DOHH2 (cell line): ENCODE data around the gene TGM2.

Experiments used
- CTCF ChIP-seq: fragments of 200-600 bp; sonication (generic); IDR thresholded peaks from one replicate; pipeline ENCODE4 v1.5.1; 2014; ENCODE audit warnings: antibody characterized with exemption, mild to moderate bottlenecking, low read depth, low read length; ENCODE audit not compliant: poor library complexity, severe bottlenecking
- EZH2phosphoT487 ChIP-seq: fragments of 200-600 bp; sonication (generic); IDR thresholded peaks from 2 replicates; pipeline ENCODE4 v1.6.1; 2017; ENCODE audit warnings: borderline replicate concordance, mild to moderate bottlenecking, antibody characterized with exemption, low read length, moderate library complexity, mixed read lengths

GRCh38 chr20:38126932-38127621 lies 38.0 kb downstream of the TGM2 start:
- TF ChIP-seq EZH2phosphoT487: no peak
- TF ChIP-seq CTCF: no peak
